ENCODE data around the gene FAM174C.

- TF ChIP-seq CTCF (IDR thresholded peaks at IDR 0.05; ENCODE audit: low read depth, low read length) (no peak), POLR2A (IDR thresholded peaks at IDR 0.05; ENCODE audit: extremely low read depth, insufficient read length) (no peak), MAX (IDR thresholded peaks at IDR 0.05; ENCODE audit: low read depth, low read length) (no peak)
These were observed 41.1 kb downstream of the FAM174C start for GRCh38 chr19:1316466-1316865.

Data from NB4 (cell line).